ENCODE measurements around the gene MAP3K4.

DNA sequence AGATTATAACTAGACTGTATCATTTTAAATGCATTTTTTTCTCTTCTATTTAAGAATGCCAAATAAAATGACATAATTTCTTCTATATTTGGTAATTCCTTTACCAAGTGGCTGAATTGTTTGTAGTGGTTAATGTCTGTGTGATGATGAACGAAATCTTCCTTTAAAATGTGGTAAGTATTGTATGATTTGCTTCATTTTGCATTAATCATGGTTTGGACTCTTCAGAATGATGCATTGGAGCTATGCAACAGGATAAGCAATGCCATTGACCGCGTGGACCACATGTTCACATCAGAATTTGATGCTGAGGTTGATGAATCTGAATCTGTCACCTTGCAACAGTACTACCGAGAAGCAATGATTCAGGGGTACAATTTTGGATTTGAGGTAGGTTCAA lies 99.6 kb downstream of the MAP3K4 start:
- TF ChIP-seq CEBPB (IDR thresholded peaks at IDR 0.05; ENCODE audit: low read depth, low read length) (no peak), BHLHE40 (IDR thresholded peaks at IDR 0.05; ENCODE audit: low read depth, low read length) (no peak), POLR2A (IDR thresholded peaks at IDR 0.05; ENCODE audit: low read depth, low read length) (no peak), MAFK (IDR thresholded peaks at IDR 0.05; ENCODE audit: low read depth, low read length) (no peak)
- TF ChIP-seq, protein P1, sequence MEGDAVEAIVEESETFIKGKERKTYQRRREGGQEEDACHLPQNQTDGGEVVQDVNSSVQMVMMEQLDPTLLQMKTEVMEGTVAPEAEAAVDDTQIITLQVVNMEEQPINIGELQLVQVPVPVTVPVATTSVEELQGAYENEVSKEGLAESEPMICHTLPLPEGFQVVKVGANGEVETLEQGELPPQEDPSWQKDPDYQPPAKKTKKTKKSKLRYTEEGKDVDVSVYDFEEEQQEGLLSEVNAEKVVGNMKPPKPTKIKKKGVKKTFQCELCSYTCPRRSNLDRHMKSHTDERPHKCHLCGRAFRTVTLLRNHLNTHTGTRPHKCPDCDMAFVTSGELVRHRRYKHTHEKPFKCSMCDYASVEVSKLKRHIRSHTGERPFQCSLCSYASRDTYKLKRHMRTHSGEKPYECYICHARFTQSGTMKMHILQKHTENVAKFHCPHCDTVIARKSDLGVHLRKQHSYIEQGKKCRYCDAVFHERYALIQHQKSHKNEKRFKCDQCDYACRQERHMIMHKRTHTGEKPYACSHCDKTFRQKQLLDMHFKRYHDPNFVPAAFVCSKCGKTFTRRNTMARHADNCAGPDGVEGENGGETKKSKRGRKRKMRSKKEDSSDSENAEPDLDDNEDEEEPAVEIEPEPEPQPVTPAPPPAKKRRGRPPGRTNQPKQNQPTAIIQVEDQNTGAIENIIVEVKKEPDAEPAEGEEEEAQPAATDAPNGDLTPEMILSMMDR (conservative IDR thresholded peaks at IDR 0.05; ENCODE audit: low read depth, low read length) = no peak
